Measurements from ENCODE around the gene RPS15A.
"Not testable (repeated sequence)": the region's sequence is repeated elsewhere in the genome, so short reads cannot be mapped to it uniquely, and the experiment has no call there.

Gene RPS15A

DNA sequence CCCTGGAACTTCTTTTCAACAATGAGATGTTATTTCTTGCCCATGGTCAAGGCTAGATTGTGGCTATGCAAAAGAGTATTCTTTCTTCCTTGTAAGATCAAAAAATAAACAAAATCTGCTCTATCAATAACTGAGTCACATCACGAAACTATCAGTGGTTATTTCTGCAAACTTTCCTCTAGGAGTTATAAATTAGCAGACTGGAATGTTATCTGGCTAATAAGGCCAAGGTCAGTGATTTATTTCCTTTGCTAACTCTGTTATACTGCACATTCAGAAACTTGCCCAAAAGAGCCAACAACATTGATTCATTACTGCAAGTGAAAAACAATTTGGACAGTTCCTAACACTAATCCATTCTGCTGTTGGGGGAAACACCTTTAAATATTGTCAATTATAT, 6.2 kb upstream of the RPS15A start:
- no peak for DNase-seq

GRCh38 chr16:18792836-18793433, 2.8 kb upstream of the RPS15A start:
- DNase-seq: no peak

- no peak for DNase-seq
Observed at GRCh38 chr16:18789515-18789849, 652 bp downstream of the RPS15A start.

DNA sequence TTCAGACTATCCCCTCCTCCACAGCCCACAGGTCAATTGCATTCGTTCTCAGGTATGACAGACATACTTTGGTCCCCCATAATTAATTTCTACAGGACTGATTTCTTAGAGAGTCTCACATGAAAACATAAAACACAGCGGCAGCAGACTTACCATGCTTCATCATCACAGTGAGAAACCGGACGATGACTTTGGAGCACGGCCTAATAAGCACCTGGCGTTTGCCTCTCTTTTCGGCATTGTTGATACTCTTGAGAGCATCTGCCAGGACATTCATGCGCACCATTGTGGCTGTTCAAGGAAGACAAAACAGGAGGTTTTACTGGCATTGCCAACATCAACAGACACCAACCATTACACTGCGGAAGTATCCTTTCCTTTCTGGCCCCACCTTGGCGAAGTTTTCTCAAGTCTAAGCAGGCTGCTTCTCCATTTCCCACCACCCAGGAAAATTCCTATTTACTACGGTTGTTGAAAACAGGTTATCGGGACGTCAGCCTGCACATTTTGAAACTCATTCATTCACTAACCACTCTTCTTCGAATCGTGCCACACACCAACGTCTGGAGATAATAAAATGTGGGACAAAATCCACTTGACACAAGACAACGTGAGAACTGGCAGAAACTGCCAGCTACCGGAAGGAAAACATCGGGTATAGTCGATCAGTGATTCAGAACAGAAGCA, 1.2 kb downstream of the RPS15A start:
- DNase-seq: no peak

GRCh38 chr16:18784917-18785623, 5.1 kb downstream of the RPS15A start:
- no peak for DNase-seq

GRCh38 chr16:18783430-18784341, 6.4 kb downstream of the RPS15A start:
- no peak for DNase-seq

DNA sequence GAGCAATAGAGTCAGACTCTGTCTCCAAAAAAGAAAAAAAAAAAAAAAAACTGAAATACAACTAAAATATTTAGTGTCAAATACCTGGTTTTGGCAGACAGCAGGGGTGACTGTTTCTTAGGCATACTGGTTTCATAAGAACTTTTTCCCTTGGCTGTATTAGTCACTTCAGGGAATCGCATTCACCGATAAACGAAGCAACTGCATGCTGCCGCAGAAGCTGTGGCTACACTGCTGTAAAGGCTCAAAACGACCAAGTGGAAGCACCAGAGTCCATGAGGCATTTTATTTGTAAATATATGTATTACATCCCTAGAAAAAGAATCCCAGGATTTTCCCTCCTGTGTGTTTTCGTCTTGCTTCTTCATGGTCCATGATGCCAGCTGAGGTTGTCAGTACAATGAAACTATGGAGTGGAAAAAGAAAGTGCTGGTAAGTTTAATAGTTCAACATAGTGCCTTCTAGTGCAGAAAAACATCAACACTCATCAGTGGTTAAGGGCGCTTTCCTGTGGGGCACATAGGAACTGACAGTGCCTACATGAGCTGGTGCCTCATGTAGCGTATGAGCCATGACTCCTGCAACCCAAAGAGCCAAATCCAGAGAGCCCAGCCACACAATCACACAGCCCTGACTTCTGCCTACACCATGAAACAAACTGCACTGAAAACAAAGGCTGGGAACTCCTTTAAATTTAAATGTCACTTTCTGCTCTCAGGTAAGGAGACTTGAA, 7.3 kb downstream of the RPS15A start:
- no peak for DNase-seq

GRCh38 chr16:18781232-18781631, 8.9 kb downstream of the RPS15A start:
- DNase-seq: not testable (repeated sequence)

GRCh38 chr16:18780460-18781026, 9.6 kb downstream of the RPS15A start:
- DNase-seq: not testable (repeated sequence)

DNA sequence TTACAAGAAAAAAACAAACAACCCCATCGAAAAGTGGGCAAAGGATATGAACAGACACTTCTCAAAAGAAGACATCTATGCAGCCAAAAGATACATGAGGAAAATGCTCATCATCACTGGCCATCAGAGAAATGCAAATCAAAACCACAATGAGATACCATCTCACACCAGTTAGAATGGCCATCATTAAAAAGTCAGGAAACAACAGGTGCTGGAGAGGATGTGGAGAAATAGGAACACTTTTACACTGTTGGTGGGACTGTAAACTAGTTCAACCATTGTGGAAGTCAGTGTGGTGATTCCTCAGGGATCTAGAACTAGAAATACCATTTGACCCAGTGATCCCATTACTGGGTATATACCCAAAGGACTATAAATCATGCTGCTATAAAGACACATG, 12.5 kb downstream of the RPS15A start:
- DNase-seq: not testable (repeated sequence)

GRCh38 chr16:18776334-18776733, 13.8 kb downstream of the RPS15A start:
- DNase-seq: not testable (repeated sequence)

DNA sequence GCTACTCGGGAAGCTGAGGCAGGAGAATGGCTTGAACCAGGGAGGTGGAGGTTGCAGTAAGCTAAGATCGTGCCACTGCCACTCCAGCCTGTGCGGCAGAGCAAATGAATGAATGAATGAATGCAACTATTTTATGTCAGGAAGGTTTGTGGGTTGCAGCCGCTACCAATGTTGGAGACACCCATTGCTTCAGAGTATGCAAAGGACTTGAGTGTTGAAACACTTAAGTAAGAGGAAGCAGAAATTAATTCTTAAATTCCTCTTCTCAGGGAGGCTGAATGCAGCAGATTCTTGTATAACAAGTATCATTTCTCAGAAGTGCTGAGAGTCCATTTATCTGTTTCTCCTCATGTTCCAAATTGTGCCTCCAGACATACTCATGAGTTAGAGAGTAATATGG, 15.5 kb downstream of the RPS15A start:
- not testable (repeated sequence) for DNase-seq

DNA sequence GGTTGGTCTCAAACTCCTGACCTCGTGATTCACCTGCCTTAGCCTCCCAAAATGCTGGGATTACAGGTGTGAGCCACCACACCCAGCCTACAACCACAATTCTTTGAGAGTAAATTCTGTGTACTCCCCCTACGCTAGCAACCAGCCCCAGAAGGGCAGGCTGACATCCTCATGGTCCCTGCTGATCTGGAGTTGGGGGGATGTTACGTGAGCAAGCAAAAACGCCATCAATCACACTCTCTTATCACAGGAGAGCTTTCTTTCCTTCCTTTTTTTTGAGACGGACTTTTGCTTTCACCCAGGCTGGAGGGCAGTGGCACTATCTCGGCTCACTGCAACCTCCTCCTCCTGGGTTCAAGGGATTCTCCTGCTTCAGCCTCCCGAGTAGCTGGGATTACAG, 18.0 kb downstream of the RPS15A start:
- DNase-seq: not testable (repeated sequence)

DNA sequence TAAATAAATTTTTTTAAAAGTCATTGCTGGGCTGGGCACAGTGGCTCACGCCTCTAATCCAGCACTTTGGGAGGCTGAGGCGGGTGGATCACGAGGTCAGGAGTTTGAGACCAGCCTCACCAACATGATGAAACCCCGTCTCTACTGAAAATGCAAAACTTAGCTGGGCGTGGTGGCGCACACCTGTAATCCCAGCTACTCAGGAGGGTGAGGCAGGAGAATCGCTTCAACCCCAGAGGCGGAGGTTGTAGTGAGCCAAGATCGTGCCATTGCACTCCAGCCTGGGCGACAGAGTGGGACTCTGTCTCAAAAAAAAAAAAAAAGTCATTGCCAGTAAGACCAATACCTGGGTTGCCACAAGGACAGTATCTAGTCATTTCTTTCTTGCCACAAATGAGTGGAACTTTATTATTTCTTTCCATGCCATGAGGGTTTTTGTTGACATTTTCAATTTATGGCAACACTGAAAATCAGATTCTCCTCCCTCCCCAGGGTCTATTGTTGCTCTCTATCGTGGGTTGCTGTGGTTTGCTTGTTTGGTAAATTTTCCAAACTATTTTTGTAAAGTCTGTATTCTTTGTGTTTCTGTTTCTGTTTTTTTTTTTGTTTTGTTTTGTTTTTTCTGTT, 19.7 kb downstream of the RPS15A start:
- DNase-seq: not testable (repeated sequence)

DNA sequence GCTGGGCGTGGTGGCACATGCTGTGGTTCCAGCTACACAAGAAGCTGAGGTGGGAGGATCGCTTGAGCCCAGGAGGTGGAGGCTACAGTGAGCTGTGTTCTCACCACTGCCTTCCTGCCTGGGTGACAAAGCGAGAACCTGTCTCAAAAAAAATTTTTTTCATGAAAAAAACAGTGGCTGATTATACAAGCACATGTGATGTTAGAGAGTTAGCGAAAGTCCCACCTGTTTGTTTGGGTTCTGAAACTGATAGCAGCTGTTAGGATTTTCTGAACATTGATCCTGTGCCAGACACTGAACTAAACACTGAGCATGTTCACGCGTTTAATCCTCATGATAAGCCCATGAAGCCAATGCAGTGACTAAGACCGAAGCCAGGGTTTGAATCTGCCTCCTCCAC, 22.9 kb downstream of the RPS15A start:
- DNase-seq: not testable (repeated sequence)

GRCh38 chr16:18762713-18763112, 27.4 kb downstream of the RPS15A start:
- not testable (repeated sequence) for DNase-seq

- peak in 1 of 2 experiments; percentile 45 for DNase-seq
Observed at GRCh38 chr16:18759598-18760520, 30.3 kb downstream of the RPS15A start.

DNA sequence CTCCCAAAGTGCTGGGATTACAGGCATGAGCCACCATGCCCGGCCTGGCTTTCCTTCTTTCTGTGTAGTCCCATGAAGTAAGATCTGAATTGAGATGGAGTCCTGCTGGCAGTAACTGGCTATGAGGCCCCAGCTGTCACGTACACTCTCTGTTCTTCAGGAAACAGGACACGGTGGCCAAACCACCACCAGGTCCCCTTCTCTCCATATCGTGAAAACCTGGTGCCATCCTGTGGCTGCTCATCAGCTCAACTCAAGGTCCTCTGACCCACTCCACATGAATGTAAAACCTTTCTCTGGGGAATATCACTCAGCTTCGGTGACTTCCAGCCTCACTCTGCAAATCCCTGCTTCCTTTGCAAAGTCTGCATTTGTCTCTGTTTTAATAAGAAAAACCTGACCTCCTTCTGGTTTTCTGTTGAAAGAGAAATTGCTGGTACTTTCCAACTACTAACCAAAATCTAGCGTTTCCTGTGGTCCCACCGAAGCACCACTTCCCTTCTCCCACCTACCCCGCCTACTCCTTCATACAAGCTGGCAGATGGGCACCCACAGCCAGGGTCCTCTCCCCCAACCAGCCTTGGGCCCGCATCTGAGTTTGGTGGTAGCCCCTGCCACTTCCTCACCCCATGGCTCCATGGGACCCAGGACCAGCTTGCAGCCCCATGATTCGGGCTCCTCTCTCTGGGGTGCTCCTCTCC, 32.0 kb downstream of the RPS15A start:
- DNase-seq: not testable (repeated sequence)

DNA sequence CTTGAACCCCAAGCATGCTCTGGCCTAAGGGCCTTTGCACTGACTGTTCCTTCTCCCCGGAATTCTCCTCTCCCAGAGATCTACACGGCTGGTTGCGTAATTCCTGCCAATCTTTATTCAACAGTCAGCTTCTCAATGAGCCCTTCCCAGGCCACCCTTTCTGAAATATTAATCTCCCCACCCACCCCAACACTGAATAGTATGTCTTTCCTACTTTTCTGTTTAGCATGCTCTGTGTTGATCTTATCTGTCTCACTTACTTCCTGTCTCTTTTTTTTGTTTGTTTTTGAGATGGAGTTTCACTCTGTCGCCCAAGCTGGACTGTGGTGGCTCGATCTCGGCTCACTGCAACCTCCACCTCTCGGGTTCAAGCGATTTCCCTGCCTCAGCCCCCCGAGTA, 33.5 kb downstream of the RPS15A start:
- not testable (repeated sequence) for DNase-seq

DNA sequence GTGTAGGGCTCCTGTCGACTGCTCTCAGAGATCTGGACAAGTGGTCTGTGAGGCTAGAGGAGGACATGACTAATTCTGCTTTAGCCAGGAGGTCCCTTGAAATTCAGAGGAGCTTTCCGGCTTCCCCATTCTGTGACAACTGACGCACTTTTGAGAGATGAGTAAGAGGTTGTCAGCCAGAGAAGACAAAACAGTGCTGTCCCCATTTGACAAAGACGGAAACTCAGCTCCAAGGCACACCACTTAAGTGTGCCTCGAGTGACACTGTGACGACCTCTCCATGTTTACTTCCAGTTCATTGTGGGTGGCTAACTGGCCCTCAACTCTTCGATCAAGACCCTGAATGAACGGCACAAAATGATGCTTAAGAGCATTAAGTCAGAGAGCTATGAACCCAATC, 47.3 kb downstream of the RPS15A start:
- DNase-seq: not testable (repeated sequence)
